ENCODE data around the gene MACROD1.

DNA sequence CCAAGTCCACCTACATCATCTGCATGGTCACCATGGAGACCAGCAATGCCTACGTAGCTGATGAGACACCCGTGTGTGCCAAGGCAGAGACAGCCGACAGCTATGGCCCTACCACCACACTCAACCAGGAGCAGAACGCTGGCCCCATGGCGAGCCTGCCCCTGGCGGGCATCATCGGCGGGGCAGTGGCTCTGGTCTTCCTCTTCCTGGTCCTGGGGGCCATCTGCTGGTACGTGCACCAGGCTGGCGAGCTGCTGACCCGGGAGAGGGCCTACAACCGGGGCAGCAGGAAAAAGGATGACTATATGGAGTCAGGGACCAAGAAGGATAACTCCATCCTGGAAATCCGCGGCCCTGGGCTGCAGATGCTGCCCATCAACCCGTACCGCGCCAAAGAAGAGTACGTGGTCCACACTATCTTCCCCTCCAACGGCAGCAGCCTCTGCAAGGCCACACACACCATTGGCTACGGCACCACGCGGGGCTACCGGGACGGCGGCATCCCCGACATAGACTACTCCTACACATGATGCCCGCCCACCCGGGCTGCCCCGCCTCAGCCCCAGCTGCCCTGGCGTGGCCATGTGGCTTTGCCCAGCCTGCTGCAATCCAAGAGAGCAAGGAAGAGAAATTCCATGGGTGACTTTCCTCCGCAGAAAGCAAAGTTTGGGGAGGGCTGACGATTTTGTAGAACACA, 48.0 kb downstream of the MACROD1 start:
- no peak for TF ChIP-seq POLR2A (IDR thresholded peaks at IDR 0.05; ENCODE audit: low read depth, low read length)
- TF ChIP-seq MYC (IDR thresholded peaks at IDR 0.05; ENCODE audit: low read depth, low read length): no peak
- TF ChIP-seq, protein P1, sequence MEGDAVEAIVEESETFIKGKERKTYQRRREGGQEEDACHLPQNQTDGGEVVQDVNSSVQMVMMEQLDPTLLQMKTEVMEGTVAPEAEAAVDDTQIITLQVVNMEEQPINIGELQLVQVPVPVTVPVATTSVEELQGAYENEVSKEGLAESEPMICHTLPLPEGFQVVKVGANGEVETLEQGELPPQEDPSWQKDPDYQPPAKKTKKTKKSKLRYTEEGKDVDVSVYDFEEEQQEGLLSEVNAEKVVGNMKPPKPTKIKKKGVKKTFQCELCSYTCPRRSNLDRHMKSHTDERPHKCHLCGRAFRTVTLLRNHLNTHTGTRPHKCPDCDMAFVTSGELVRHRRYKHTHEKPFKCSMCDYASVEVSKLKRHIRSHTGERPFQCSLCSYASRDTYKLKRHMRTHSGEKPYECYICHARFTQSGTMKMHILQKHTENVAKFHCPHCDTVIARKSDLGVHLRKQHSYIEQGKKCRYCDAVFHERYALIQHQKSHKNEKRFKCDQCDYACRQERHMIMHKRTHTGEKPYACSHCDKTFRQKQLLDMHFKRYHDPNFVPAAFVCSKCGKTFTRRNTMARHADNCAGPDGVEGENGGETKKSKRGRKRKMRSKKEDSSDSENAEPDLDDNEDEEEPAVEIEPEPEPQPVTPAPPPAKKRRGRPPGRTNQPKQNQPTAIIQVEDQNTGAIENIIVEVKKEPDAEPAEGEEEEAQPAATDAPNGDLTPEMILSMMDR (IDR thresholded peaks at IDR 0.05; ENCODE audit: extremely low read depth in 1 of 2, insufficient read depth in 1 of 2, low read depth in 1 of 2, low read length in 2 of 2): no peak
- TF ChIP-seq, protein P2, sequence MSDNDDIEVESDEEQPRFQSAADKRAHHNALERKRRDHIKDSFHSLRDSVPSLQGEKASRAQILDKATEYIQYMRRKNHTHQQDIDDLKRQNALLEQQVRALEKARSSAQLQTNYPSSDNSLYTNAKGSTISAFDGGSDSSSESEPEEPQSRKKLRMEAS (IDR thresholded peaks at IDR 0.05; ENCODE audit: insufficient read depth, insufficient read length): no peak
- TF ChIP-seq EZH2 (IDR thresholded peaks at IDR 0.05; ENCODE audit: borderline replicate concordance, low read depth, low read length, severe bottlenecking): no peak
- TF ChIP-seq POLR2AphosphoS5 (IDR thresholded peaks at IDR 0.05; ENCODE audit: insufficient read depth, low read depth, low read length): no peak
- no peak for TF ChIP-seq JUN (IDR thresholded peaks at IDR 0.05; ENCODE audit: borderline replicate concordance, insufficient read depth, insufficient read length, low read depth)
- TF ChIP-seq FOS (IDR thresholded peaks at IDR 0.05; ENCODE audit: borderline replicate concordance, insufficient read depth, low read length): no peak
- no peak for TF ChIP-seq GATA2 (IDR thresholded peaks at IDR 0.05; ENCODE audit: insufficient read depth, insufficient read length, low read depth, low read length)

Data from endothelial cell of umbilical vein (primary cell).